NOMO-1 treated with dmso at 0.1 percent for 144 hours (cell line): Measurements from ENCODE around the gene PATJ.
"Not testable (repeated sequence)": the region's sequence is repeated elsewhere in the genome, so short reads cannot be mapped to it uniquely, and the experiment has no call there.

Experiments
- DNase-seq: peaks from one replicate; lab custom pipeline; 2025; ENCODE audit not compliant: unreplicated experiment; lab: John Stamatoyannopoulos, UW

Gene PATJ

GRCh38 chr1:61875198-61875597 lies 132.9 kb downstream of the PATJ start:
- DNase-seq: no peak

DNA sequence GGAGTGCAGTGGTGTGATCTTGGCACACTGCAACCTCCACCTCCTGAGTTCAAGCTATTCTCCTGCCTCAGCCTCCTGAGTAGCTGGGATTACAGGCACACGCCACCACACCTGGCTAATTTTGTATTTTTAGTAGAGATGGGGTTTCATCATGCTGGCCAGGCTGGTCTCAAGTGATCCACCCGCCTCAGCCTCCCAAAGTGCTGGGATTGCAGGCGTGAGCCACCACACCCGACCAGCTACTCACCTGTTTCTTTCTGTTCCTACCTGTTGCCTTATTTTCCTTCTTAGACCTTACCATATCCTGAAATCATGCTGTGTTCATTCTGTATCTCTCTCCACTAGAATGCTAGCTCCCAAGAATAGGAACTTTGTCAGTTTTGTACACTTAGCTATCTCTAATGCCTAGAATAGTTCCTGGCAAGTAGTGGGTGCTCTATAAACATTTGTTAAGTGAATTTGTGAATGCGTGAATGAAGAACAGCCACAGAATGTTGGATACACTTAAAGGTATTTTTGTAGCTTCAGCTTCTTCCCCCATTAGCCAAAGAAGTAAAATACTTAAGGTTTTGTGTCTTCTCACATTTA lies 137.7 kb downstream of the PATJ start:
- not testable (repeated sequence) for DNase-seq

DNA sequence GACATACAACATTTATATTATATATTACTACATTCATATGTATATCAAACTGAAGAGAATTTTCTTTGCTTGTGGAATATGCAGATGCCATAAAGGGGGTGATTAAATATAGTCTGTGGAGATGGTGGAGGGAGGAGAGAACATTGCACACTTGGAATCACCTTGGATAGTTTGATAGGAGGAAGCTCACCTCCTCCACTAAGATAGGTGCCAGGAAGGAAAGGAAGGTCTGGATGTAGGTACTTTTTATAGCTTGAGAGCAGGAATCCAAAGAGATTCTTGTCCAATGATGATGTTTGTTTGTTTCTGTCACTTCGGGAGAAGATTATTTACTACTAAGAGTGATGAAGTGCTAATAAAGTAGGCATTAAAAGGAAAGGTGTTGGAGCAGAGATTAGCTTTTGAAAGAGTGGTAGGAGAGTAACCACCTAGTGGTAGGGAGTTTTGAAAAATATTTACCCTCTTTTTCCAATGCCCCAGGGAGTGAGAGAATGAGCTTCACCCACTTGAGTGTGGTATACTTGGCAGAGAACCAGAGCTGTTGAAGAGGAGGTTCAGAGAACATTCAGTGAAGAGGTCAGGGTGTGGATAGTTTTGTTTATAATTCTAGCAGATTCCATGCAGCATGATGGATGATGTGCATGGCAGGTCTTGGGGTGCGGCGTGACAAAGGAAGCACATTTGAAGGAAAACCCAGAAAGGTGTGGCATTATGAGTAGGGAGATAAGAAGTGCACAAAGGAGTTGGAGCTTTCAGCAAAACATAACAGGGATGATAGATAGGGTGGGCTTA lies 145.0 kb downstream of the PATJ start:
- no peak for DNase-seq

DNA sequence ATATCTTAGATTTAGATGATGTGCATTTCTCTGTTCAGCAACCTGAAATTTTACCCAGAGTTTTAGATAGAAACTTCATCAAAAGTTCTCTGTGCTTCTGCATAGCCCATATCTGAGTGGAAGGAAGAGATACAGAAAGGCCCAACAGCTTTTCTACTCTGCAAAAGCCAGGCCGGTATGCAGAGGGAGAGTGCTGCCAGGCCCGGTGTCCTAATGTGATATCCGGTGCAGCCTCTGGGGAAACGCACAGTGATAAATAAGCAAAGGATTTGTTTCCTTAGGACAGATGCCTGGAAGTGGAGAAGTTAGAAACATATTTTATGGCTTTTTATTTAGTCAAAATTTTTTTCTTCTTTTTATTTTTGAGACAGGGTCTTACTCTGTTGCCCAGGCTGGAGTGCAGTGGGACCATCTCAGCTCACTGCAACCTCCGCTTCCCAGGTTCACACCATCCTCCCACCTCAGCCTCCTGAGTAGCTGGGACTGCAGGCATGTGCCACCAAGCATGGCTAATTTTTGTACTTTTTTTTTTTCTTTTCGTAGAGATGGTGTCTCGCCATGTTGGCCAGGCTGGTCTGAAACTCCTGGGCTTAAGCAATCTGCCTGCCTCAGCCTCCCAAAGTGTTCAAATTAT lies 145.8 kb downstream of the PATJ start:
- no peak for DNase-seq

DNA sequence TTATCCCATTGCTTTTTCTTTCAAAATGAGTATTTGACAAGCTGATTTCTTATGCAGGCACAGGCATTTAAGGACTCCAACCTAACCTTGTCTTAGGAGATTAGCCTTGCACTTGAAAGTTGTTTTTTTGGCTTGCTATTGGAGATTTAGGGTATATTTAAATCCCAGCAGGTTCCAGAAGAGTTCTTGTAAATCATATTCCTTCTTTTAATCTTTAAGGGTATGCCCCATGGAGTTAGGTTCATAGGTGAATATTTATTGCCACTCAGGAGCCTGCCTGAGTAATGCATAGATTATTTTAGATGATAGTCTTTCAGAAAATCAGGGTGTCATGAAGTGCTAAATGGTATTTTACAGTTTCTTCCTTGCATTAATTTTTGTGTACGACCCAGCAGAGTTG lies 146.5 kb downstream of the PATJ start:
- DNase-seq: no peak

DNA sequence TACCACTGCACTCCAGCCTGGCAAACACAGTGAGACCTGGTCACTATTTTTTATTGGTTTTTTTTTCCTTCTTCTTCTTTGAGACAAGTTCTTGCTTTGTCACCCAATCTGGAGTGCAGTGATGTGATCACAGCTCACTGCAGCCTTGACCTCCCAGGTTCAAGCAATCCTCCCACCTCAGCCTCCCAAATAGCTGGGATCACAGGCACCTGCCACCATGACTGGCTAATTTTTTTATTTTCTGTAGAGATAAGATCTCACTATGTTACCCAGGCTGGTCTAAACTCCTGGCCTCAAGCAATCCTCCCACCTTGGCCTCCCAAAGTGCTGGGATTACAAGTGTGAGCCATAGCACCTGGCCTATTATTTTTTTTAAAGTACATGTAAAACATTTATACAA lies 148.2 kb downstream of the PATJ start:
- not testable (repeated sequence) for DNase-seq

- DNase-seq: no peak
Observed at GRCh38 chr1:61892977-61893376, 150.7 kb downstream of the PATJ start.

DNA sequence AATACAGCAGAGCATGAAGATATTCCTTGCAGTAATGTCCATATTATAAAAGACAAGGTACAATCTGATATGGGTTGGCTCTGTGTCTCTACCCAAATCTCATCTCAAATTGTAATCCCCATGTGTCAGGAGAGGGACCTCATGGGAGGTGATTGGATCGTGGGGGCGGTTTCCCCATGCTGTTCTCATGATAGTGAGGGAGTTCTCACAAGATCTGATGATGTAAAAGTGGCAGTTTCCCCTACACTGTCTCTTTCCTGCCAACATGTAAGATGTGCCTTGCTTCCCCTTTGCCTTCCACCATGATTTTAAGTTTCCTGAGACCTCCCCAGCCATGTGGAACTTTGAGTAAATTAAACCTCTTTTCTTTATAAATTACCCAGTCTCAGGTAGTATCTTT lies 152.0 kb downstream of the PATJ start:
- DNase-seq: not testable (repeated sequence)

DNA sequence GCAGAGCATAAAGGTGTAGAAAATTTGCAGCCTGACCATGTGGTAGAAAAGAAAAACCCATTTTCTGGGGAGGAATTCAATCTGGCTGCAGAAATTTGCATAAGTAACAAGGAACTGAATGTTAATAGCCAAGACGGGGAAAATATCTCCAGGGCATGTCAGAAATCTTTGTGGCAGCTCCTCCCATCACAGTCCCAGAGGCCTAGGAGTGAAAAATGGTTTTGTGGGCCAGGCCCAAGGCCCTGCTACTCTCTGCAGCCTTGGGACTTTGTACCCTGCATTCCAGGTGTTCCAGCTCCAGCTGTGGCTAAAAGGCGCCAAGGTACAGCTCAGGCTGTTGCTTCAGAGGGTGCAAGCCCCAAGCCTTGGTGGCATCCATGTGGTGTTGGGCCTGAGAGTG lies 152.9 kb downstream of the PATJ start:
- no peak for DNase-seq

- DNase-seq: no peak
Observed at GRCh38 chr1:61898658-61899057, 156.4 kb downstream of the PATJ start.

DNA sequence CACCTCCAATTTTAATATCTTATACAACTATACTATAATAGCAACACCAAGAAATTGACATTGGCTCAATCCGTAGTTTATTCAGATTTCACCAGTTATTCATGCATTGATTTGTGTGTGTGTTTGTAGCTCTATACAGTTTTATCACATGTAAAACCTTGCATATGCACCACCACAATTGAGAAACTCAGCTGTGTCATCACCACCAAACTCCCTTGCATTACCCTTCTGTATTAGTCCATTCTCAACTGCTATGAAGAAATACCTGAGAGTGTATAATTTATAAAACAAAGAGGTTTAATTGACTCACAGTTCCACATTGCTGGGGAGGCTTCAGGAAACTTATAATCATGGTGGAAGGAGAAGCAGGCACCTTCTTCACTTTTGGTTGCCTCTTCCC lies 162.1 kb downstream of the PATJ start:
- DNase-seq: no peak

- no peak for DNase-seq
Observed at GRCh38 chr1:61907102-61907501, 164.8 kb downstream of the PATJ start.

- no peak for DNase-seq
Observed at GRCh38 chr1:61910035-61910434, 167.8 kb downstream of the PATJ start.

DNA sequence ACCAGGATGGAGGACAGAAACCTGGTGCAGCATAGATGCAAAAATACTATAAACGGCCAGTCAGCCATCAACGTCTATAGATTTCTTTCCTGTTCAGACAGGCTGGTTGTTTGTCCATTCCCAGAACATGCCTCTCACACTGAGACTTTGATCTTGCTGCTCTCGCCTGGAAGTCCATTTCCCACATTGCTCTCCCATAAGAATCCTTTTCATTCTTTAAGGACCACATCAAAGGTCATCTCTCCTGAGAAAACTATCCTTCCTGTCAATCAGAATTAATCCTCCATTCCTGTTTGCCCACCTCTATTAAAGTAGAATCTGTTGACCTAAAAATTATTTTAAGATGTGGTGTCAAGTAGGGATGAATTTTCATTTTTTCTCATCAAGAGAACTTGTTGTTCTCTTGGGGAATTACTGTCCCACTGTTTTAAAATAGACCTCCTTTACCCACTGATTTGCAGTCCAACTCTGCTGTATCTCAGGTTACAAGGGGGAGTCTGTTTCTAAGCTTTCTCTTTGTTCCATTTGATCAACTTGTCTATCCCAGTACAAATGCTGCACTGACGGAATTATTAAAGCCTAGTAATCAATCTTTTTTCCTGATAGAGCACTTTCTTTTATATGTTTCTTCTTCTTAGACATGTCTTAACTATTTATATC lies 172.7 kb downstream of the PATJ start:
- no peak for DNase-seq

DNA sequence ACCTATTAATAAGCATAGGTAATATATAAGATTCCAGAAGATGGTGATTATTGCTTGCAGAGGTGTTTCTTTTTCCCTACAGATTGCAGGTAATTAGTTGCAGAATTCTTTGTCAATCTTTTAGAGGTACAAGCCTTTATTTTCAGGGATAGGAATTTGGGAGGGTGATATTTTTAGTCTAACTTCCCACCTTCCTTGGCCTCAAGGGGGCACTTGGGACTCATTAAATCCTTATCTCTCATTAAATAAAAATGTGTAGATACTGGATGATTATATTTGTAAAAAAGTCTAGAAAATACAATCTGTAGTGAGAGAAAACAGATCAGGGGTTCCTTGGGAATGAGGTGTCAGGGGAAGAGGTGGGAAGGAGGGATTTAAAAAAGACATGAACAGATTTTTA lies 179.2 kb downstream of the PATJ start:
- no peak for DNase-seq

DNA sequence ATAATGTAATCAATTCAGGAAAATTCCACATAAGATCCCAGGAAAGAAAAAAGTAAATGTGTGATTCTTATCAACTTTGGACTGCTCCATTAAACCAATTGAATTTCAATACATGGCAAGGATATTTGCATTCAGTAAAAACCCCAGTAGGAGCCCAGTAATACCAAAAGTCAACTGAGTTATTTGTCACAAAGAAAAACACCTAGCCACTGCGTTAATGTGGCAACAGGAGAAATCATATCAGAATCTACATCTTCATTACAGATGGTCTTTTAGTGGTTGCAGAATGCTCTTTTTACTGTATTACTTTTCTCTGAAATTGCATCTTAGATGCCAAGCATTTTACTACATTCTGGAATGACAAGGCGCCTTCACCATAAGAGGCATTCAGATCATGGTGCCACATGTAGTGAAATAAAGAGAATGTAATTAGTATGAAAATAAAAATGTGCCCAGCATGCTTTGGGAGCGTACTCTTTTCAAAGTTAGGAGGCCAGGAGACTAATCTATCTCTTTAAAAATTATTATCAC lies 180.7 kb downstream of the PATJ start:
- DNase-seq: no peak

DNA sequence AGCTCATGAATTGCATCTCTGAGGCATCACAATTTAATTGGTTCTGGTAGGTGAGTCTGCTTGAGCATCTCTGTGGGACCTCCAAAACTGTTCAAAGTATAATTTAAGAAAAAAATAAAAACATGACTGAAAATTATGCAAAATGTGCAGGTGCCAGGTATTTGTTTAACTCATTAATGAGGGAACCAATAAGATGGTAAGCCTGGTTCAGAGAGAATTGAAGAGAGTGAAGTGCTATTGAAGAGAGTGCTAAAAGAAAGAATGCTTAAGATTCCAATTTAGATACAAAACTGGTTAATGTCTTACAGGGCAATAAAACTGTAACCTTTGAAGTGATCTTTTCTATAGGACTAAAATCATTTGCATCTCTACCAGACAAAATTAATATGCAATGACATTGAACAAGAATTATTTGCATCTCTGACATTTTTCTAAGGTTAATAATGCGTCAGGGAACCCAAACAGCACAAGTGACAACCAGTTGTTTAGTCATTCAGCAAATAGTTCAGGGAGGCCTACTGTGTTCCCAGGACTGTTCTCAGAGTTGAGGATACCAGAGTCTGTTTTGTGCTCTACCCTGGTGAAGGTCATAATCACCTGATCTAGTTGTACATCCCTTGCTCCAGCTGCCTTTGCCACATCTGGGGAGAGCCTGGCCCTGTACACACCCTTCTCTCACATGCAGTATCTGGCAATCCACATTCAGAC lies 183.5 kb downstream of the PATJ start:
- no peak for DNase-seq

GRCh38 chr1:61926597-61926996 lies 184.3 kb downstream of the PATJ start:
- no peak for DNase-seq

- no peak for DNase-seq
Observed at GRCh38 chr1:61930116-61930645, 187.9 kb downstream of the PATJ start.

DNA sequence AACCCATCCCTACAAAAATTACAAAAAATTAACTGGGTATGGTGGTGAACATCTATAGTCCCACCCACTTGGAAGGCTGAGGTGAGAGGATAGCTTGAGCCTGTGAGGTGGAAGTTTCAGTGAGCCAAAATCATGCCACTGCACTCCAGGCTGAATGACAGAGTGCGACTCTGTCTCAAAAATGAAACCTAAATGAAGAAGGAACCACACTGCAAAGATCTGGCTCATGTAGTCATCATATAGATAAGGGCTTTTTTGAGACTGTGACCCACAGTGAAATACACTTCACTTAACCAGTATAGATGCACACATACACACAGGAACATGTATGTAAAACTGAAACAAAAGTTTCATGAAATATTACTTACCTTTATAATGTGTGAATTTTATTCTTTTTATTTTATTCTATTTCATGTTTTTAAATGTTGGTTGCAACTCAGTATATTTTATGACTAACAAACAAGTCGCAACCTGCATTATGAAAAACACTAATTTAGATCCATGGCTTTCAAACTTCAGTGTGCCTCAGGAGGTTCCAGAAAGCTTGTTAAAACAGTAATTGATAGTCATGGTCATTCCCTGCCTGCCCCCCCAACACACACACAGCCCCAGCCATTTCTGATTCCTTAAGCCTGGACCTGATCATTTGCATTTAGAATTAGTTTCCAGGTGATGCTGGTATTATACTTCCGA lies 189.5 kb downstream of the PATJ start:
- DNase-seq: no peak
